ENCODE measurements around the gene DAND5. TPM values are rescaled to one million over a fixed set of nuclear protein-coding genes. Genes with fewer than 3 reads are reported as not detected.

The DAND5 gene
- total RNA-seq, 4 donors from 2014 or later = 0.56 TPM; not detected in 3

- no peak for ATAC-seq (ENCODE audit: low FRiP score)
- DNase-seq (ENCODE audit: low spot score) = no peak
- TF ChIP-seq CTCF (IDR thresholded peaks at IDR 0.05) = no peak
These were observed 33.7 kb downstream of the DAND5 start for GRCh38 chr19:13003081-13003480.

GRCh38 chr19:13004273-13004672 is 34.9 kb downstream of the DAND5 start:
- DNase-seq (ENCODE audit: low spot score) = no peak
- TF ChIP-seq CTCF (IDR thresholded peaks at IDR 0.05) = no peak
- ATAC-seq (ENCODE audit: low FRiP score) = no peak

- no peak for DNase-seq (ENCODE audit: low spot score)
- no peak for ATAC-seq (ENCODE audit: low FRiP score)
- TF ChIP-seq CTCF (IDR thresholded peaks at IDR 0.05) = no peak
These were observed 35.9 kb downstream of the DAND5 start for GRCh38 chr19:13005253-13005652.

- no peak for ATAC-seq (ENCODE audit: low FRiP score)
- no peak for DNase-seq (ENCODE audit: low spot score)
- no peak for TF ChIP-seq CTCF (IDR thresholded peaks at IDR 0.05)
These were observed 36.5 kb downstream of the DAND5 start for GRCh38 chr19:13005861-13006370.

- DNase-seq (ENCODE audit: low spot score) (no peak), ATAC-seq (ENCODE audit: low FRiP score) (no peak)
- no peak for TF ChIP-seq CTCF (IDR thresholded peaks at IDR 0.05)
These were observed 37.3 kb downstream of the DAND5 start for GRCh38 chr19:13006431-13007281.

GRCh38 chr19:13007292-13008045 is 38.1 kb downstream of the DAND5 start:
- ATAC-seq (ENCODE audit: low FRiP score) = no peak
- no peak for DNase-seq (ENCODE audit: low spot score)
- no peak for TF ChIP-seq CTCF (IDR thresholded peaks at IDR 0.05)
